22Rv1 (cell line): Measurements from ENCODE around the gene PTGES.

ENCODE experiments used
- ZFX ChIP-seq: fragments of 450-650 bp; IDR thresholded peaks from 2 replicates; pipeline ENCODE4 v1.6.1; 2017; ENCODE audit warnings: antibody characterized with exemption, borderline replicate concordance
- TF ChIP-seq, protein P1 (sequence below): fragments of 450-650 bp; IDR thresholded peaks from 2 replicates; pipeline ENCODE4 v1.5.1; 2017; ENCODE audit warnings: mild to moderate bottlenecking

DNA sequence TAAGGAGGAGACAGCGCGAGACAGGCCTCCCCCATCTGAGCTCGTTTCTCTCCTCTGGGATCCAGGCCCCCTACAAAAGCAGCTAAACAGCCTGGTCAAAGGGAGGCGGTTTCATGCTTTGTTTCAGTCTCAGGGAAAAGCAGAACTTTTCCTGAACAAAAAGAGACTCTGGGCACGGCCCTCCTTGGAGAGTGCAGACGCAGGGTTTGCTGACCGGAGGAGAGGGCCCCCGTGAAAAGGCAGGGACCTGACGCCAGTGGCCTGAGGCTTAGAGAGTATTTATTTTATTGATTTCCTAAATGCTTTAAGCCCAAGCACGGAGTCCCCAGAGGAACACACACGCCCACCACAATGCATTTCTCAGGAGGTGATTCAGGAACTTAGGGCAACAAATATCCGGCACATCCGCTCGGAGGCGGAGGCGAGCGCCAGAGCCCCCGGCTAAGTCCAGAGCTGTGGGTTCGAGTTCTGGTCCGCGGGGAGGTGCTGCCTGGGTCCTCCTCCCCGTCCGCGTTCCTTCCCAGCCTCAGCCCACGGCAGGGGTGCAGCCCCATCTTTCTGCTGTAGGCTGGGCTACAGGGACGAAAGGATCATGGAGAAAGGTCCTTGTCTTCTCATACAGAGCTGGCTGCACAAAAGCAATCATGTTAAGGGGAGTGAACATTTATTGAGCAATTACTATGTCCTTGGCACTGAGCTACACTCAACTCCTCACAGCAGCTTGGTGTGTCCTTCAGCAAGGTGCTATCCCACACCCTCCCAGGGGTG lies 40.0 kb downstream of the PTGES start:
- TF ChIP-seq, protein P1, sequence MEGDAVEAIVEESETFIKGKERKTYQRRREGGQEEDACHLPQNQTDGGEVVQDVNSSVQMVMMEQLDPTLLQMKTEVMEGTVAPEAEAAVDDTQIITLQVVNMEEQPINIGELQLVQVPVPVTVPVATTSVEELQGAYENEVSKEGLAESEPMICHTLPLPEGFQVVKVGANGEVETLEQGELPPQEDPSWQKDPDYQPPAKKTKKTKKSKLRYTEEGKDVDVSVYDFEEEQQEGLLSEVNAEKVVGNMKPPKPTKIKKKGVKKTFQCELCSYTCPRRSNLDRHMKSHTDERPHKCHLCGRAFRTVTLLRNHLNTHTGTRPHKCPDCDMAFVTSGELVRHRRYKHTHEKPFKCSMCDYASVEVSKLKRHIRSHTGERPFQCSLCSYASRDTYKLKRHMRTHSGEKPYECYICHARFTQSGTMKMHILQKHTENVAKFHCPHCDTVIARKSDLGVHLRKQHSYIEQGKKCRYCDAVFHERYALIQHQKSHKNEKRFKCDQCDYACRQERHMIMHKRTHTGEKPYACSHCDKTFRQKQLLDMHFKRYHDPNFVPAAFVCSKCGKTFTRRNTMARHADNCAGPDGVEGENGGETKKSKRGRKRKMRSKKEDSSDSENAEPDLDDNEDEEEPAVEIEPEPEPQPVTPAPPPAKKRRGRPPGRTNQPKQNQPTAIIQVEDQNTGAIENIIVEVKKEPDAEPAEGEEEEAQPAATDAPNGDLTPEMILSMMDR = no peak
- TF ChIP-seq ZFX = no peak
